GM12878 (cell line): Measurements from ENCODE around the gene RIC3. TPM values are rescaled to one million over a fixed set of nuclear protein-coding genes. Genes with fewer than 3 reads are reported as not detected.

Experiments
- ATAC-seq: fragments of 200-7000 bp; cut with Tn5 transposase; 3 replicates; pipeline ENCODE4 v1.9.1; 2020; ENCODE audit warnings: mild to moderate bottlenecking, moderate library complexity
- BruUV-seq: library from RNA; stranded (reverse); fragments of 400-500 nt; replicated peaks from 2 replicates; lab custom pipeline; 2021; lab: Mats Ljungman, UMichigan
- CTCF ChIA-PET: fragments of 300-600 bp; sonication (Branson Sonifier 250); formaldehyde crosslinking; extraction: SDS; loops from one replicate; lab custom pipeline; 2021; ENCODE audit warnings: inconsistent platforms; lab: Yijun Ruan, JAX
- POLR2A ChIA-PET: fragments of 350-600 bp; formaldehyde crosslinking; extraction: SDS; loops from one replicate; lab custom pipeline; 2021; ENCODE audit warnings: inconsistent platforms; lab: Charles Lee
- RAD21 ChIA-PET: fragments of 300-600 bp; sonication (Branson Sonifier 250); formaldehyde crosslinking; loops from one replicate; lab custom pipeline; 2023; ENCODE audit warnings: antibody characterized with exemption; ENCODE audit not compliant: unreplicated experiment; lab: Charles Lee
- SMC1A ChIA-PET: fragments of 300-600 bp; sonication (Branson Sonifier 250); formaldehyde crosslinking; loops from one replicate; lab custom pipeline; 2023; ENCODE audit not compliant: unreplicated experiment, uncharacterized antibody; lab: Charles Lee
- DNase-seq: peaks from one replicate; pipeline ENCODE4 v3.0.0-alpha.2; 2011; ENCODE audit warnings: low read depth, low spot score
- FAIRE-seq: peaks from 3 replicates; lab custom pipeline; 2011; peaks lifted over from hg19 to GRCh38; lab: Jason Lieb, UNC
- H2AFZ ChIP-seq: 2 replicates; pipeline ENCODE4 v1.6.0; 2011; ENCODE audit warnings: low read depth, low read length, control low read depth; ENCODE audit not compliant: control insufficient read depth
- H3K27ac ChIP-seq: 2 replicates; pipeline ENCODE4 v1.5.1; 2011; ENCODE audit warnings: control low read depth; ENCODE audit not compliant: control insufficient read depth, insufficient read depth
- H3K27me3 ChIP-seq, 2 experiments: replicated peaks in 1 of 2; 2 replicates each; pipeline versions ENCODE4 v1.6.0 to v1.6.1; 2011; ENCODE audit warnings: low read length in 1 of 2; ENCODE audit not compliant: control insufficient read depth in 2 of 2, insufficient read depth in 2 of 2
- H3K36me3 ChIP-seq, 2 experiments: 2 replicates each; pipeline ENCODE4 v1.5.1; 2011; ENCODE audit warnings: low read length in 1 of 2; ENCODE audit not compliant: control insufficient read depth in 2 of 2, insufficient read depth in 2 of 2
- H3K4me1 ChIP-seq: 2 replicates; pipeline ENCODE4 v1.6.1; 2011; ENCODE audit warnings: mild to moderate bottlenecking, low read length, moderate library complexity, mixed read lengths; ENCODE audit not compliant: control insufficient read depth, insufficient read depth
- H3K4me2 ChIP-seq: 2 replicates; pipeline ENCODE4 v1.6.0; 2011; ENCODE audit warnings: control low read depth; ENCODE audit not compliant: control insufficient read depth, insufficient read depth
- H3K4me3 ChIP-seq: fragments of 200-600 bp; sonication (generic); 2 replicates; pipeline ENCODE4 v1.5.1; 2016
- H3K79me2 ChIP-seq: 2 replicates; pipeline ENCODE4 v1.6.0; 2011; ENCODE audit warnings: low read length; ENCODE audit not compliant: control insufficient read depth, insufficient read depth
- H3K9ac ChIP-seq: 2 replicates; pipeline ENCODE4 v1.8.0; 2011; ENCODE audit warnings: low read length, control low read depth, mixed read lengths; ENCODE audit not compliant: control insufficient read depth, insufficient read depth
- H3K9me3 ChIP-seq: replicated peaks from 3 replicates; pipeline ENCODE4 v1.5.1; 2011; ENCODE audit warnings: mild to moderate bottlenecking, low read length; ENCODE audit not compliant: control insufficient read depth, insufficient read depth
- H4K20me1 ChIP-seq: 2 replicates; pipeline ENCODE4 v1.6.0; 2011; ENCODE audit not compliant: control insufficient read depth, insufficient read depth
- BCL3 ChIP-seq: IDR thresholded peaks from 2 replicates; pipeline ENCODE4 v1.6.1; 2011; ENCODE audit warnings: borderline replicate concordance, low read depth, mild to moderate bottlenecking, moderate library complexity, low read length; ENCODE audit not compliant: insufficient read depth, poor library complexity, severe bottlenecking
- CEBPZ ChIP-seq: fragments of 150-350 bp; IDR thresholded peaks from 2 replicates; pipeline ENCODE4 v1.6.1; 2016; ENCODE audit warnings: low read depth, low read length
- GATAD2B ChIP-seq: fragments of 450-650 bp; conservative IDR thresholded peaks from 2 replicates; pipeline ENCODE4 v1.6.1; 2017; ENCODE audit warnings: low read depth, mild to moderate bottlenecking, moderate library complexity
- IKZF1 ChIP-seq: fragments of 450-650 bp; conservative IDR thresholded peaks from 2 replicates; pipeline ENCODE4 v1.6.1; 2017; ENCODE audit warnings: antibody characterized with exemption, mild to moderate bottlenecking
- MTA3 ChIP-seq: IDR thresholded peaks from 2 replicates; pipeline ENCODE4 v1.6.1; 2012; ENCODE audit warnings: low read length, inconsistent platforms, borderline replicate concordance
- MYC ChIP-seq: IDR thresholded peaks from 2 replicates; pipeline ENCODE4 v1.6.1; 2011; ENCODE audit warnings: mild to moderate bottlenecking, low read length, moderate library complexity, inconsistent platforms; ENCODE audit not compliant: insufficient read depth, insufficient replicate concordance, insufficient read length, severe bottlenecking
- NBN ChIP-seq: fragments of 450-650 bp; IDR thresholded peaks from 2 replicates; pipeline ENCODE4 v1.6.1; 2016
- NR2C1 ChIP-seq: fragments of 450-650 bp; IDR thresholded peaks from 2 replicates; pipeline ENCODE4 v1.6.1; 2017; ENCODE audit warnings: antibody characterized with exemption, mild to moderate bottlenecking, moderate library complexity
- NRF1 ChIP-seq: conservative IDR thresholded peaks from 2 replicates; pipeline ENCODE4 v1.6.1; 2011; ENCODE audit warnings: mild to moderate bottlenecking, low read depth, low read length, improper control_type of control experiment
- POLR2AphosphoS2 ChIP-seq: IDR thresholded peaks from 2 replicates; pipeline ENCODE4 v1.6.1; 2011; ENCODE audit warnings: low read depth, mild to moderate bottlenecking, low read length, improper control_type of control experiment, moderate library complexity
- SP1 ChIP-seq: IDR thresholded peaks from one replicate; pipeline ENCODE4 v1.6.1; 2011; ENCODE audit warnings: low read depth, low read length
- SUPT20H ChIP-seq: IDR thresholded peaks from 2 replicates; pipeline ENCODE4 v1.6.1; 2011; ENCODE audit warnings: low read depth, mild to moderate bottlenecking, low read length, moderate library complexity, borderline replicate concordance; ENCODE audit not compliant: control insufficient read depth
- TBL1XR1 ChIP-seq: IDR thresholded peaks from 2 replicates; pipeline ENCODE4 v1.6.1; 2012; ENCODE audit warnings: low read depth, low read length, improper control_type of control experiment
- TCF12 ChIP-seq: IDR thresholded peaks from 2 replicates; pipeline ENCODE4 v1.6.1; 2011; ENCODE audit warnings: low read depth, mild to moderate bottlenecking, low read length
- WRNIP1 ChIP-seq: IDR thresholded peaks from 2 replicates; pipeline ENCODE4 v1.6.1; 2011; ENCODE audit warnings: low read depth, low read length, improper control_type of control experiment, borderline replicate concordance
- YY1 ChIP-seq: IDR thresholded peaks from 2 replicates; pipeline ENCODE4 v1.6.1; 2011; ENCODE audit warnings: low read depth, mild to moderate bottlenecking, low read length
- ZNF622 ChIP-seq: fragments of 450-650 bp; IDR thresholded peaks from 2 replicates; pipeline ENCODE4 v1.6.1; 2017; ENCODE audit warnings: mild to moderate bottlenecking, inconsistent platforms
- WGBS: methylation state at CpG from one replicate; pipeline ENCODE4 v1.1.6; 2016; ENCODE audit warnings: low lambda C conversion rate; ENCODE audit not compliant: insufficient replicate concordance, insufficient coverage; ENCODE audit errors: missing lambda C conversion rate; 5-methylcytosine and 5-hydroxymethylcytosine counted together
- in situ Hi-C: fragments of 300-500 bp; cut with MboI; formaldehyde crosslinking; loops from 9 replicates; pipeline ENCODE4 v1.14.3; 2018; ENCODE audit warnings: mixed read lengths
- intact Hi-C: fragments of 100-400 bp; cut with micrococcal nuclease; formaldehyde crosslinking; loops from one replicate; pipeline ENCODE4 v1.14.2; 2022; ENCODE audit not compliant: unreplicated experiment
- polyA plus RNA-seq, 11 experiments: library from polyadenylated mRNA; depleted of rRNA in 4 of 11; unstranded in 6 of 11; stranded (reverse) in 5 of 11; fragments of >200 nt; fragmentation: Nextera tagmentation in 4 of 11; fragmentation: Illumina TruSeq in 1 of 11; extraction: Ambion mirVana in 4 of 11; extraction: Trizol in 1 of 11; gene quantifications; 1 replicate in 1 of 11; 2 replicates in 10 of 11; pipeline versions ENCODE4 v1.2.1 to v1.2.3, GENCODE V29; 2011 to 2016; ENCODE audit warnings: inconsistent platforms in 2 of 11, missing spikeins in 2 of 11, low read depth in 1 of 11
- total RNA-seq, 4 experiments: library from RNA; depleted of rRNA in 3 of 4; stranded (reverse); fragments of >200 nt in 3 of 4; fragmentation: Illumina TruSeq in 1 of 4; extraction: Trizol in 1 of 4; gene quantifications; 2 replicates each; pipeline versions ENCODE4 v1.2.1 to v1.2.3, GENCODE V29; 2013 to 2021

RIC3 gene
- total and polyA plus RNA-seq, 10 of the 15 experiments (the other 5 are each of a cell fraction or from before 2014, with no cell fraction given) = 0.90 to 8.9 (median 2.2) TPM

GRCh38 chr11:8108421-8108820 lies 60.4 kb downstream of the RIC3 start:
- no peak for FAIRE-seq
- peaks cover 0 to 8% of the 10 kb centered on the region in 2 experiments; a peak in 2 of 4 replicates for H3K36me3 ChIP-seq
- H3K4me1 ChIP-seq = no peaks in the 10 kb centered on the region

More at GRCh38 chr11:8108421-8108820, 60.4 kb downstream of the RIC3 start:
- POLR2A ChIA-PET = no interaction called here
- H4K20me1 ChIP-seq = no peaks in the 10 kb centered on the region
- WGBS = 13% methylated on average over 2 of the region's 2 CpGs
- RAD21 ChIA-PET = interaction anchor here (1.9 kb wide), 1 partner anchor 9 kb away, joined by 5 read pairs; no protein-coding TSS in a partner anchor
- ATAC-seq = no peak
- no peak overlapping the region for H3K27ac ChIP-seq
- TF ChIP-seq BCL3 = no peak
- no peak for TF ChIP-seq TBL1XR1
- TF ChIP-seq NRF1 = no peak
- TF ChIP-seq IKZF1 = no peak
- TF ChIP-seq WRNIP1 = no peak
- TF ChIP-seq SUPT20H = no peak
- no peak for TF ChIP-seq YY1
- TF ChIP-seq MTA3 = no peak
- TF ChIP-seq POLR2AphosphoS2 = no peak
- TF ChIP-seq SP1 = no peak
- no peak for TF ChIP-seq NR2C1
- no peak for TF ChIP-seq GATAD2B
- no peak for TF ChIP-seq CEBPZ
- no peak for TF ChIP-seq NBN
- no peak for TF ChIP-seq ZNF622
- no peak for TF ChIP-seq TCF12
- TF ChIP-seq MYC = no peak
- H3K4me3 ChIP-seq = no peak overlapping the region
- H3K79me2 ChIP-seq = no peaks in the 10 kb centered on the region
- DNase-seq = no peak
- CTCF ChIA-PET = interaction anchor here (0.8 to 5.4 kb wide), 4 partner anchors 9 to 85 kb away, joined by 3 to 44 read pairs (median 6); no protein-coding TSS in a partner anchor
- H3K9me3 ChIP-seq = no peaks in the 10 kb centered on the region
- BruUV-seq = no TSS peak
- H3K4me2 ChIP-seq = no peak overlapping the region
- no peaks in the 10 kb centered on the region for H3K27me3 ChIP-seq
- intact Hi-C loops (no loop called here), in situ Hi-C loops (no loop called here)
- no peak overlapping the region for H2AFZ ChIP-seq
- no peak overlapping the region for H3K9ac ChIP-seq
- SMC1A ChIA-PET = interaction anchor here (1.6 kb wide), 1 partner anchor 9 kb away, joined by 5 read pairs; no protein-coding TSS in a partner anchor
